Natural killer cell treated with Interleukin-12 subunit alpha and Interleukin-12 subunit beta and Interleukin-15 and Interleukin-18, amount 100 ng/mL, for 72 hours (primary cell): ENCODE results near the gene GSC2. TPM values are rescaled to one million over a fixed set of nuclear protein-coding genes. Genes with fewer than 3 reads are reported as not detected.

ENCODE experiments used
- ATAC-seq, 2 donors: fragments of 150-1000 bp; cut with Tn5 transposase in 1 of 2; sonication (Bioruptor Pico), chemical (Tn5 transposase) in 1 of 2; 2 replicates each; pipeline ENCODE4 v1.10.0; 2021
- DNase-seq: peaks from one replicate; pipeline ENCODE4 v3.0.0; 2022; ENCODE audit warnings: low spot score
- H3K27ac Mint-ChIP-seq, 2 donors: 1 replicate in 1 of 2; 2 replicates in 1 of 2; pipeline ENCODE4 v1.8.0; 2022; ENCODE audit warnings: mixed read lengths in 2 of 2, mild to moderate bottlenecking in 1 of 2, moderate library complexity in 1 of 2
- H3K27me3 Mint-ChIP-seq, 2 donors: 1 replicate in 1 of 2; 2 replicates in 1 of 2; pipeline ENCODE4 v1.8.0; 2022; ENCODE audit warnings: mixed read lengths in 2 of 2
- H3K36me3 Mint-ChIP-seq: one replicate; pipeline ENCODE4 v1.8.0; 2022; ENCODE audit warnings: mixed read lengths
- H3K4me1 Mint-ChIP-seq, 2 donors: 1 replicate in 1 of 2; 2 replicates in 1 of 2; pipeline ENCODE4 v1.8.0; 2022; ENCODE audit warnings: low read depth in 2 of 2, mixed read lengths in 2 of 2, mild to moderate bottlenecking in 1 of 2
- H3K4me3 Mint-ChIP-seq: one replicate; pipeline ENCODE4 v1.8.0; 2022; ENCODE audit warnings: mixed read lengths
- H3K9me3 Mint-ChIP-seq: 2 replicates; pipeline ENCODE4 v1.8.0; 2022; ENCODE audit warnings: mixed read lengths
- total RNA-seq, 2 donors: library from RNA; stranded (reverse); gene quantifications; one replicate each; pipeline ENCODE4 v1.2.3, GENCODE V29; 2022

The GSC2 gene
- total RNA-seq, 2 donors from 2014 or later = not detected

DNA sequence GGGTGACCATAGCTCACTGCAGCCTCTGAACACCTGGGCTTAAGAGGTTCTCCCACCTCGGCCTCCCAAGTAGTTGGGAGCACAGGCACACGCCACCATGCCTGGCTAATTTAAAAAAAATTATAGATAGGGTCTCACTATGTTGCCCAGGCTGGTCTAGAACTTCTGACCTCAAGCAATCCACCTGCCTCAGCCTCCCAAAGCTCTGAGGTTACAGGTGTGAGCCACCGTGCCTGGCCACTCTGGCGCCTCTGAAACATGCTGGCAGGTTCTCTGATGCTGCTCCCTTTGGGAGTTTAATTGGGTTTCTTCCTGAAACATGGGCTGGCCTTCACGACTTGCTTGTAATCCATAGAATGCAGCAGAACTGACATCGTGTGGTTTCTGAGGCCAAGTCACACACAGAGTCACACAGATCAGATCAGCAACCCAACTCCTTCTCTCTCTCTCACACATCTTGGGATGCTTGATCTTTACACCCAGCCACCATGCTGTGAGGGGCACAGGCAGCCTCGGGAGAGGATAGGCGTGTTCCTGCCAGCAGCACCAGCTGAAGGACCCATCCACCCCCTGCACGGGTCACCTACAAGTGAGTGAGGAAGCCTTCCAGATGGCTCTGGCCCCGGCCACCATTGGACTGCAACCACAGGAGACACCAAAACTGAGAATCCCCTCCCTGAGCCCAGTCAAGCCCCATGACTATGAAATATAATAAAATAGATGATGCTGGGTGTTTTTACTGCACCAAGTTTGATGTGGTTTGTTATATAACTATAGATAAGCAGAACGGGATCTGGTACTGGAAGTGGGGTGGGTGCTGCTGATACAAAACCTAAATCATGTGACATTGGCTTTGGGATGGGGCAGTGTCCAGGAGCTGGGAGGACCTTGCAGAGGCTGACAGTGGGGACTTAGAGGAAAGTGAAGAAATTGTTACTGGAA, 3.1 kb upstream of the GSC2 start:
- Mint-ChIP-seq H3K4me3 (no peak overlapping the region), H3K27ac (no peak overlapping the region), H3K36me3 (peaks cover 6% of the 10 kb centered on the region), H3K27me3 (peaks cover 23 to 36% of the 10 kb centered on the region in 2 donors), H3K4me1 (peaks cover 0 to 6% of the 10 kb centered on the region in 2 donors), H3K9me3 (no peaks in the 10 kb centered on the region)
- no peak for DNase-seq
- peak in 1 of 2 donors; percentile 37 for ATAC-seq

DNA sequence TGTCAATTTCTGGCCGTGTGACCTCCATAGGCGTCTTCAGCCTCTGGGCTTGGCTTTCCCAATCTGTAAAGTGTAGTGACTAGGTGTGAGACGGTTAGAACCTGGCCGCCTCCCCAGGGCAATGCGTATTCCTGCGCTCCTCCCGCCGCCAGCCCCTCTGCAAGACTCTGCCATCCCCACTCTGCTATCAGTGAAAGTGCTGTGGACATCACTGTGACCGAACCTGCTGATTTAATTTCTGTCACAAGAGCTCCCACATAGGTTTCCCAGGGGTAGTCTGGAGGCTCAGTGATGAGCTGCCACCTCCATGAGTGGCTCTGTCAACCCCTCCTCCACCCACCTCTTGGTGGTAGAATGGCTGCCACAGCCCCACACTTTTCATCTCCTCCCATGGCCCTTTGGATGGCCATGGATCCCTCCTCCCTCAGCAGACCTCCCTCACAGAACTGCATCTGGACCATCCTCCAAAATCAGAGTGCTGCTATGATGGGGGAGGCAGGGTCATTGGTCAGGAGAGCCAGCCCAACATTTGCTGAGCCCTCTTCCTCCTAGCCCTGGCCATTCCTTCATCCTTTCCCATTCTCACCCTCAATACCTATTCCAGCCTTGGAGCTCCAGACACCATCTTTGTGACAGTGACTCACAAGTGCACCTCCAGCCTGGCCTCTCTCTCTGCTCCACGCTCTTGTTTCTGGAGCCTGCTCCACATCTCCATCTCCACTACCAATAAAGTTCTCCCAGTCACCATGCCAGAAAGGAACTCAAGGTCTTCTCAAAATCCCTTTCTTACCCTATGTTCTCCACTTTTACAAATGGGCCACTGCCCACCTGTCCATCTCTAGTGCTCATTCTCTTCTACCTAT, 1.5 kb upstream of the GSC2 start:
- H3K4me3 Mint-ChIP-seq = peak overlapping the region; percentile 54
- H3K4me1 Mint-ChIP-seq = peaks cover 0 to 6% of the 10 kb centered on the region in 2 donors
- H3K36me3 Mint-ChIP-seq = peaks cover 6% of the 10 kb centered on the region
- DNase-seq (no peak), ATAC-seq (no peak)
- no peaks in the 10 kb centered on the region for H3K9me3 Mint-ChIP-seq
- no peak overlapping the region for H3K27ac Mint-ChIP-seq
- peaks cover 31 to 45% of the 10 kb centered on the region in 2 donors for H3K27me3 Mint-ChIP-seq

DNA sequence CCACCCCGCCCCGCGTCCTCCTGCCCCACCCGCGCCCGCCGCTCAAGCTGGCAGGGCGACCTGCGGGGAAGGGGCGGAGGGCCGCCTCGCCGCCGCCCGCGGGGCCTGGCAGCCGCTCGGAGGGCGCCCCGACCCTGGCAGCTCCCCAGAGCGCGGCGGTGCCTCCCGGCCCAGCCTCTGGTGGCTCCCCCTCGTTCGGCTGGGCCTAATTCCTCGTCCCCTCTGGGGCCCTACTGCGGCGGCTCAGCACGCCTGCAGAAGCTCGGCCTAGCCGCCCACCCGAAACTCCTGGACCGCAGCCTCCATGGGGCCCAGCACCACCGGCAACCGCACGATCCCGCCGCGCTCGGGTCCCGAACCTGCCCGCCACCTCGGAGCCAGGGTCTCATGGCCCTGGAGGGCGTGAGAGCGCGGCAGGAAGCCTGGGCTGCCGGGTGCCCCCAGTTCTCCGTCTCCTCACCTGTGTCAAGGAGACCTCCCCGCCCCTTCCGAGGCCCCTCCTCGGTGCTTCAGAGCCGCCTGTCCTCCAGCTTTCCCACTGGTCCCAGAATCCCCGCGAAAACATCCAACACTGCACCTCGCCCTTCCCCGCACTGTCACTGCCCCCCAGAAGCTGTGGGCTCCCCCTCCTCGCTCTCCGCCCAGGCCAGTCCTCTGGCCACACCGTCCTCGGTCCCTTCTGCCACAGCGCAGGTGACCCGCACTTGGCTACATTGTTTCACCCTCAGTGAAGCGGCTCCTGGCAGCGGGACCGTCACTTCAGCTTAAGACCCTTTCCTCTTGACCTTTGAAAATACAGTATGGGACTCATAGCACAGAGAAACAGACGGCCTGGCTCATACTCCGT, 613 bp upstream of the GSC2 start:
- peaks cover 31 to 47% of the 10 kb centered on the region in 2 donors for H3K27me3 Mint-ChIP-seq

DNA sequence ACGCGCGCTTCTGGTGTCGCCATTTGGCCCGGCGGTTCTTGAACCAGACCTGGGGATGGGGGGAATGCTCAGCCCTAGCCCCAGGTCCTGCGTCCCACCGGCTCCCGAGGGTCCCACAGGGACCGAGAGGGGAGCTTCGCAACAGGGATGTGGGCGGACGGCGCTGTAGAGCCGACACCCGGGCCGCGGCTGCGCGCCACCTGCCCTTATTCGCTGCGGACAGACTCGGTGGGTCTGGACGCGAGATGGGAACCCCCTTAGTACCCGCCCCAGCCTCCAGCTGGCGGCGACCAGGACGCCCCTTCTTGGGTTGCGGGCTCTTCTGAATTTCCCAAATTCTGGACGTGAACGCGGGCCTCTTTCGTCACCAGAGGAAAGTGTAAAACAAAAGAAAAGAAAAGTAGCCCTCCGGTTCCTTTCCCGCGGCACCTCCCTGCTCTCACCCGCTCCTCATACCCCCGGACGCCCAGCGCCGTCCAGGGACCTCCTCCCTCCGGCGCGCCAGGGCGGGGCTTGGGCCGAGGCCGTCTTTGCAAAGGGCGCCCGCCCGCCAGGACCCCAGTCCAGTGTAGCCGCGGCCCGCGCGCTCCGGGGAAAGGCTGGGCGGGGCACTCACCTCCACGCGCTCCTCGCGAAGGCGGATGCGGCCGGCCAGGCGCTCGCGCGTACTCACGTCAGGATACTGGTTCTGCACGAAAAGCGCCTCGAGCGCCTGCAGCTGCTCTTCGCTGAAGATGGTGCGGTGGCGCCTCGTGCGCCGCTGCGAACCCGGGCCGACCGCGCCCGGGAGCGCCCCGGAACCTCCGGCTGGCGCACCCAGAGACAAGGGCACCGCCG, 827 bp downstream of the GSC2 start:
- no peak for DNase-seq
- H3K9me3 Mint-ChIP-seq = no peaks in the 10 kb centered on the region
- no peak overlapping the region for H3K4me3 Mint-ChIP-seq
- peaks cover 7% of the 10 kb centered on the region for H3K36me3 Mint-ChIP-seq
- no peak for ATAC-seq
- peaks cover 7 to 11% of the 10 kb centered on the region in 2 donors for H3K4me1 Mint-ChIP-seq
- H3K27me3 Mint-ChIP-seq = peaks cover 29 to 41% of the 10 kb centered on the region in 2 donors
- H3K27ac Mint-ChIP-seq = no peak overlapping the region

More for the DNA sequence above, 613 bp upstream of the GSC2 start:
- no peaks in the 10 kb centered on the region for H3K9me3 Mint-ChIP-seq
- peaks cover 0 to 6% of the 10 kb centered on the region in 2 donors for H3K4me1 Mint-ChIP-seq
- no peak for ATAC-seq
- no peak for DNase-seq
- H3K36me3 Mint-ChIP-seq = peaks cover 6% of the 10 kb centered on the region
- no peak overlapping the region for H3K27ac Mint-ChIP-seq
- peak overlapping the region; percentile 54 for H3K4me3 Mint-ChIP-seq

DNA sequence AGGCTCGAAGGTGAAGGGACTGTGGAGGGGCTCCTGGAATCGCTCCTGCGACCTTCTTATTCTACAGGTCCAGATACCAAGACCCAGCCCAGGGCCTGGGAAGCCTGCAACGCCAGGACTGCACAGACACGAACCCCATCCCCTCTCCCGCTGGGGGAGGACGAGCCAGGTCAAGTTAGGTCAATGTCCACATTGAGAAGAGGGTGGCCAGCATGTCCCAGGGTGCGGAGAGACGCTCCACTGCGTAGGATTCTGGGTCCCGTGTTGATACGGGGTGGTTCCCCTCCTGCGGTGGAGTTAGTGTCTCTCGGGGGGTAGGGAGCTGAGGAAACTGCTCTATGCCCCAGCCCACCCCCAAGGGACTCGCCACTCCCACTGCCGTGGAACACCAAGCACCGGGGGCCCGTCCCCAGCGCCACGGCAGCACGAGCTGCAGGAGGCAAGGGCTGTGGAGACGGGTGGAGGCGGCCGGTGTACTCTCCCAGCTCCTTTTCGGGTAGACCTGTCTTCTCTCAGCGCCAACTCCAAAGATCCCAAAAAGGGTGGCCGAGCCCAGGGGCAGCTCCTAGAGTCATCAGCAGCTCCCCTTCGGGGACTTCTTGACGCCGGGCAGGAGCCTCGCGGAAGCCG, 1.6 kb downstream of the GSC2 start:
- Mint-ChIP-seq H3K36me3 (peaks cover 13% of the 10 kb centered on the region), H3K27me3 (peaks cover 25 to 36% of the 10 kb centered on the region in 2 donors), H3K4me3 (no peak overlapping the region), H3K4me1 (peaks cover 14 to 17% of the 10 kb centered on the region in 2 donors), H3K9me3 (no peaks in the 10 kb centered on the region), H3K27ac (no peak overlapping the region)
- DNase-seq (no peak), ATAC-seq (no peak)

DNA sequence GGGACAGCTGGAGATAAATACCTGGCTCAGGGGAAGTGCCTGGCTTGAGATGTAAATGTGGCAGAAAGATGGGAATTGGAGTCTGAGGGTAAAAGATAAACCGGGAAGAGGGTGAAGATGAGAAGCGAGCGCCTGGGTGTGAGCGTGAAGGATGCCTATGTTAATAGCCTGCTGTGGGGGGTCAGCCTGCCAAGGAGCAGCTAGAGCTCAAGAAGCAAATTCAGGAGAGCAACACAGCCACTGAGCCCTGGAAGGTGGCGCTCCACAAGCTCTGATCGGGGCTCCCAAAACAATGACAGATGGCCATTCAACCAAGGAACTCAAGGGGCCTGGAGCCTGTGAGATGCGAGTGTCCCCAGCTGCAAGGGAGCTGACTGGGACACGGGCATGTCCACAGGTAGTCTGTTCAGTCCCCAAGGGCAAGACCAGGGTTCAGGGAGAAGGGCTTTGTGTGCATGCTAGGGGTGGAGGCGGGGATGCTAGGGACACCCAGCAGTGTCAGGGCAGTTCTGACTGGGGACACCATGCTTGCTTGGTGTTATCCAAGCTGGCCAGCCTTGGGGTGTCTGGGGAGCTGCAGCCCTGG, 2.8 kb downstream of the GSC2 start:
- DNase-seq (no peak), ATAC-seq (no peak)
- H3K27ac Mint-ChIP-seq = no peak overlapping the region
- peaks cover 13% of the 10 kb centered on the region for H3K36me3 Mint-ChIP-seq
- no peak overlapping the region for H3K4me3 Mint-ChIP-seq
- peaks cover 17 to 20% of the 10 kb centered on the region in 2 donors for H3K4me1 Mint-ChIP-seq
- H3K27me3 Mint-ChIP-seq = peaks cover 21 to 28% of the 10 kb centered on the region in 2 donors
- H3K9me3 Mint-ChIP-seq = no peaks in the 10 kb centered on the region

DNA sequence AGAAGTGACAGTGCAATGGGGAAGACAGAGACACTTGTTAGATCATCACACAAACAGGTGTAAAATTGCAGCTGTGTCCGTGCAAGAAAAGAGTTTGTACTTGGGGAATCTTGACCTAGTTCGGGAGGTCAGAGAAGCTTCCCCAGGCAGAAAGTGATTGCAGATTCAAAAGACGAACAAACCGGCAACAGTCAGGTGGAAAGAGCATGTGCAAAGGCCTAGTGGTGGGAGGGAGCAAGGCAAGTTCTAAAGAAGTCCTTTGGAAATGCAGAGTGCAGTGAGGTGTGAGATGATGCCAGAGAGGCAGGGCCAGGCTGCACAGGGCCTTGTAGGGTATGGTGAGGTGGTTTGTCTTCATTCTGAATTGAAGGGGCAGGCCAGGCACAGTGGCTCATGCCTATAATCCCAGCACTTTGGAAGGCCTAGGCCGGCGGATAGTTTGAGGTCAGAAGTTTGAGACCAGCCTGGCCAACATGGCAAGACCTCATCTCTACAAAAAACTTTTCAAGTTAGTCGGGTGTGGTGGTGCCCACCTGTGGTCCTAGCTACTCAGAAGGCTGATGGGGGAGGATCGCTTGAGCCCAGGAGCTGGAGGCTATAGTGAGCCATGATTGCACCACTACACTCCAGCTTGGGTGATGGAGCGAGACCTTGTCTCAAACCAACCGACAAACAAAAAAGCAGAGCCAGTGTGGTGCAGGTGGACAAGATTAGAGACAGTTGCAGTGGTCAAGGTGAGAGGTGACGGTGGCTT, 3.7 kb downstream of the GSC2 start:
- peaks cover 17 to 22% of the 10 kb centered on the region in 2 donors for H3K4me1 Mint-ChIP-seq
- peaks cover 9% of the 10 kb centered on the region for H3K36me3 Mint-ChIP-seq
- ATAC-seq (no peak), DNase-seq (no peak)
- no peak overlapping the region for H3K27ac Mint-ChIP-seq
- no peak overlapping the region for H3K4me3 Mint-ChIP-seq
- H3K27me3 Mint-ChIP-seq = peaks cover 15 to 19% of the 10 kb centered on the region in 2 donors
- H3K9me3 Mint-ChIP-seq = no peaks in the 10 kb centered on the region

DNA sequence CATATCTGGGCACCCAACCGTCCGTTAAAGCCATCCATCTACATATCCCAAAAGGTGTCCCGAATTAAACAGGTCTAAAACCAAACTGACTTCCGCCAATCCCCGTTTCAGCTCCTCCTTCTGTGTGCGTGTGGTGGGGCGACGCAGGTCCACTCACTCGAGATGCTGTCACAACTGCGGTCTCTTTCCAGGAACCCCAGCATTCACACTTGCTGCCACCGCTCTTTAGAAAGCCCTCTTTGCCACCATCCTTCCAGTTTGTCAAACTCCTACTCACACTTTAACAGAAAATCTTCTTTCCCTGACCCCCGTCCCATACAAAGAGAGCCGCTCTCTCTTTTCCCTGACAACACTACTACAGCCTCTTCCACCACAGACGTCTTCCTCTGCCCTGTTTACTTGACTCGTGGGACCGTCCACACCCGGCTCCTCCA, 6.1 kb downstream of the GSC2 start:
- H3K9me3 Mint-ChIP-seq = no peaks in the 10 kb centered on the region
- peaks cover 15% of the 10 kb centered on the region for H3K36me3 Mint-ChIP-seq
- DNase-seq (peak; percentile 79), ATAC-seq (peak; percentile 71 to 76)
- peaks cover 17 to 21% of the 10 kb centered on the region in 2 donors for H3K4me1 Mint-ChIP-seq
- peak overlapping the region; percentile 98 for H3K4me3 Mint-ChIP-seq
- peak overlapping the region; percentile 99 for H3K27ac Mint-ChIP-seq
- peaks cover 9 to 11% of the 10 kb centered on the region in 2 donors for H3K27me3 Mint-ChIP-seq

DNA sequence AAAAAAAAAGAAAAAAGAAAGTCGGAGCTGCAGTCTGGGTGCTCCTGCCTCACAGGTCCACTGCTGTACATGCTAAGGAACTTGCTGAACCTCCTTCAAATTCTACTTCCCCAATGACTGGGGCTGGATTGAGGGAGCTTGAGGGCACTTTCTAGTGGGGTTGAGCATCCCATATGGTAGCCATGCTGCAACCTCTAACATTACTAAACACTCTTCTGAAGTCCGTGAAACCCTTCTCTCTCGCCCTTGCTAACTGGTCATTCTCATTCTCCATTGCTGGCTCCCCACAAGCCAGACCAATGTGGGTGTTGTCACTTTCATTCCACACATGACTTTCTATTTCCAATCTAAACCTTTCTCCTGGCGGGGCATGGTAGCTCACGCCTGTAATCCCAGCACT, 6.9 kb downstream of the GSC2 start:
- Mint-ChIP-seq H3K36me3 (peaks cover 15% of the 10 kb centered on the region), H3K27me3 (peaks cover 9 to 11% of the 10 kb centered on the region in 2 donors), H3K27ac (peak overlapping the region; percentile 99), H3K4me3 (peak overlapping the region; percentile 98), H3K9me3 (no peaks in the 10 kb centered on the region), H3K4me1 (peaks cover 17 to 21% of the 10 kb centered on the region in 2 donors)
- DNase-seq (no peak), ATAC-seq (no peak)

DNA sequence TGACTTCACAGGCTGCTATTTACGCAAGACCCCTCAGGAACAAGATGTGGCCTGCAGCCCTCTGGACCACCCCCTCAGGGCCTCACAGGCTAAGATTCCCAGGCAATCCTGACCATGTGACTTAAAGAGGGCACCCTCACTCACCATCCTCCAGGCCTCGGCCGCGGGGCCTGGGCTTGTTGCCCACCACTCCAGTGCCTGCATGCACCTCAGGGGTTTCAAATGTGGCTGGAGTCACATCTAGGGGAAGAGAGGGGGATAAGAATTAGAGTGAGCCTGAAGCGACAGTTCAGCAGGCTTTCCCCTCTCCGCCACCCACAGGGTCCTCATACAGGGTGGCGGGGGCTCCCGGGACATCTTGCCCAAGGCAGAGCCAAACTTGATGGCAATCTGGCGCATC, 7.7 kb downstream of the GSC2 start:
- Mint-ChIP-seq H3K4me1 (peaks cover 17 to 21% of the 10 kb centered on the region in 2 donors), H3K4me3 (peak overlapping the region; percentile 54), H3K27ac (no peak overlapping the region), H3K27me3 (peaks cover 8 to 10% of the 10 kb centered on the region in 2 donors), H3K36me3 (peaks cover 15% of the 10 kb centered on the region), H3K9me3 (no peaks in the 10 kb centered on the region)
- no peak for ATAC-seq
- no peak for DNase-seq

DNA sequence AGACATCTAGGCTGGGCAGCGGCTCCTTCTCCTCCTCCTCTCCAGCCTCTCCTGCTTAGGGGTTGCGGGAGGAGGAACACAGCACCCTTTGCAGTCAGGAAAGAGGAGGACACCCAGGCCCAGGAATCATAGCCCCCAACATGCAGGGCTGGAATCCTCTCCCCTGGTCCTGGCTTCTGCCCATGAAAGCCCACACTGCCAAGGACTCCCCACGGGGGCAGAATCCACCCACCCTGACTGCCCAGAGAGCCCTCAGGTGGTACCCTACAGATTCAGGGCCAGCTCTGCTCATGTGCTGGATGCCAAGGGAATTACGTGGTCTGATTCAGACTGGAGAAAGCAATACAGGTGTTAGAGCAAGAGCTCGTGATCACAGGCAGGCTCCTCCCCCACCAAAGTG, 10.1 kb downstream of the GSC2 start:
- Mint-ChIP-seq H3K4me1 (peaks cover 17 to 24% of the 10 kb centered on the region in 2 donors), H3K27me3 (no peaks in the 10 kb centered on the region), H3K9me3 (no peaks in the 10 kb centered on the region), H3K4me3 (no peak overlapping the region), H3K36me3 (peaks cover 21% of the 10 kb centered on the region), H3K27ac (no peak overlapping the region)
- DNase-seq = no peak
- no peak for ATAC-seq
